NCI-H2107 (cell line): ENCODE data around the gene FBXO24.

Experiments
- DNase-seq: peaks from one replicate; lab custom pipeline; 2025; lab: John Stamatoyannopoulos, UW

Gene FBXO24

GRCh38 chr7:100591596-100591995 lies 5.5 kb downstream of the FBXO24 start:
- DNase-seq: no peak

DNA sequence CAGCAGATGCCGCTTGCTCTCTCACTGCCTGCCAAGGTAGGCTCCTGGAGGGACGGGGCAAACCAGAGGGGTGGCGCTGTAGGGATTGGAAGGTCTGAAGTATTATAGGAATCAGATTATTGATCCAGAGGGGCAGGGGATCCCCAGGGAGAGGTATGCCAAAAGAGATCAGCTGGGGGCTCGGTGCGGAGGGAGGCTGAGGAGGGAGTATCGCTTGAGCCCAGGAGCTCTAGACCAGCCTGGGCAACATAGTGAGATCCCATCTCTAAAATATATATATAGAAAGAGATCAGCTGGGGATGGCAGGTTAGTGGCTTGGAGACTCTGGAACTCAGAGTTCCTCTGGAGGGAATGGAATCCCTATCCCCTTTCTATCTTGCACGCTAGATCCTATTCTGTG lies 9.1 kb downstream of the FBXO24 start:
- DNase-seq: no peak

- no peak for DNase-seq
Measured at GRCh38 chr7:100598425-100598824, 12.3 kb downstream of the FBXO24 start.

- no peak for DNase-seq
Measured at GRCh38 chr7:100599911-100600729, 14.0 kb downstream of the FBXO24 start.

GRCh38 chr7:100600730-100601038 lies 14.6 kb downstream of the FBXO24 start:
- no peak for DNase-seq

DNA sequence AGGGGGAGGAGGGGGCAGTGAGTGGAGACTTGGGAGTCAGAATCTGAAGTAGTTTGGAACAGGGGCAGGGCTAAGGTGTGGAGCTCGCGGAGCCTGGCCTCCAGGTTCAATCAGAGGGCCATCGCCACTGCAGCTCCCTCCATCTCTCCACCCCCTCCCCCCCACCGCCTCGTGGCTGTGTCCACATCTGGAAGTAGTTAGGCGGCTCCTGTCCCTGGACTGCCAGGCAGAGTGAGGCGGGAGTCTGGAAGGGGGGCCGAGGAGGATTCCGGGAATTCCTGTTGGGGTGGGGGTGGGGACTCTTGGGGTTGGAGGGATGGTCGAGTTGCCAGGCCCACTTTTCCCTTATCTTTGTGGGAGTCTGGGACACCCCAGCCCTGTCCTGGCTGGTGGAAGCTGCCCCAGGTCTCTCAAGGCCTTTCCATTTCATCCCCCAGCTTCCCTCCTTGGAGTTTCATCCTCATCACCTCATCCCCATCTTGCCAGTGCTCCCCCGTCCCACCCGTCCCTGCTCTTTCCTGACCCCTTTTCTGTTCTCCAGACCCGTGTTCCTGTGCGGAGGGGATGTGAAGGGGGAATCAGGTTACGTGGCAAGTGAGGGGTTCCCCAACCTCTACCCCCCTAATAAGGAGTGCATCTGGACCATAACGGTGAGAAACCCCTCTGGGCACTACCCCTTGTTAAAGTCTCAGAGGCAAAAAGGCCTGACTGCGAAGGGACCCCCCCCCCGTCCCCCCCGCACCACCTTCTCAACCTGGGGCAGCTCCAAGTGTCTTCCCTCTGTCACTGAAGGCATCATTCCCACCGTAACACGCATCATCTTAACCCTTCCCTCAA lies 17.0 kb downstream of the FBXO24 start:
- DNase-seq: no peak

GRCh38 chr7:100603726-100604027 lies 17.5 kb downstream of the FBXO24 start:
- DNase-seq: no peak

DNA sequence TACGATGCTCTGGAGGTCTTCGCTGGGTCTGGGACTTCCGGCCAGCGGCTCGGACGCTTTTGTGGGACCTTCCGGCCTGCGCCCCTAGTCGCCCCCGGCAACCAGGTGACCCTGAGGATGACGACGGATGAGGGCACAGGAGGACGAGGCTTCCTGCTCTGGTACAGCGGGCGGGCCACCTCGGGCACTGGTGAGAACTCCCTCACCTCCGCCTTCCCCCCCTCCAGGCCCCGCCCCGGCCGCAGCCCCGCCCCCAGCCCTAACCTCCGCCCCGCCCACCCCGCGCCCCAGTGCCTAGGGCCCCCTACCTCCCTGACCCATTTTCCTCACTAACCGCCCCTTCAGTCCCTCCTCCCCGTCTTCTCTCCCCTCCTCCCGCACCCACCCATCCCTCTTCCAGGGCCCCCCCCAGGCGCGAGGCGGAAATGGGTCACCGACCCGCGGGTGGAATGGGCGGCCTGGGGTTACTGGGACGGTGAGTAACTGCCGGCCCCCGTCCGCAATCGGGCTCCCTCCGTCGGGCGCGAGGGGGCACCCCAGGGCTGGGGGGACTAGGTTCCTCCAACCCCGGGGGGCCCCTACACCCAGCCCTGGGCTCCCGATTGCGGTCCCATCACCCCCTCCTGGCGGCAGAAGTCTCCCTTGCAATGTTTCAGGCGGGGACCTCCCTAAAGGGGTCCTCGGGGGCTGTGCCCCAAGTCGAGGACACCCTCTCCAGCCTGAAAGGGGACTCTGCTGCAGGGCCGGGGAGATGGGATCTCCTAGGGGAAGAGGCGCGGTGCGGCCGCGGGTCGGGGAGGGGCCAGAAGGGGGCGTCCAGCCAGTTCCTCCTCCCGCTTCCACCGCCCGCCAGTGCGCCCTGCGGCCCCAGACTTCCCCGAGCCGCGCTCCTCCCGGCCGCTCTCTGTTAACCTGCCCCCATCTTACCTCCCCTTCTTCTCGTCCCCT lies 18.2 kb downstream of the FBXO24 start:
- DNase-seq: no peak

DNA sequence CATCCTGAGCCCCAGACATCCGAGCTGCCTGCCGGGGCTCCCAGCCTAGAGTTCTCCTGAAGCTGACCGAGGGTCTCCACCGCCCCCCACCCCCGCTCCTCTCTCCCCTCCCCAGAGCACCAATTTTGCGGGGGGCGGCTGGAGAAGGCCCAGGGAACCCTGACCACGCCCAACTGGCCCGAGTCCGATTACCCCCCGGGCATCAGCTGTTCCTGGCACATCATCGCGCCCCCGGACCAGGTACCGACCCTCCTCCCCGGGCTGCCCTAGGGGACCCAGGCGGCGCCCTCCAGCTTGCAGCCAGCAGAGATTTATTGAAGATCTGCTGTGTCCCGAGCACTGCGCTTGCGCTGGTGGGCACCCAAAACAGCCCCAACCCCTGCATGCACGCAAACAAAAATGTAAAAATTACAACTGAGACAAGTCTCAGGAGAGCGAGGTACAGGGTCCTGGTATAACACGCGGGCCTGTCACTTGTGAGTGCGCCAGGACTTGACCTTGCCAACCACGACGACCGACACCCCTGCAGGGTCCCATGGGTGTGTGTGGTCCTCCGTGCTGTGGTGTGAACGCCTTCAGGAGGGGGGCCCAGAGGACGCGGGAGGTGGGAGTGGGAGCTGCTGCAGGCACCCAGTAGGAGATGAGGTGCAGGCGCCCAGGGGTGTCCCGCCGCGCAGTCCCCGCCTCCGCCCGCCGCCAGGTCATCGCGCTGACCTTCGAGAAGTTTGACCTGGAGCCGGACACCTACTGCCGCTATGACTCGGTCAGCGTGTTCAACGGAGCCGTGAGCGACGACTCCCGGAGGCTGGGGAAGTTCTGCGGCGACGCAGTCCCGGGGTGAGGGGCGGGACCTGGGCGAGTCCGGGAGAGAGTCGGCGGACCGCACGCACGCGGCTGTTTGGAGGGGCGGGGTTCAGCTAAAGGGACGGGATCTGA lies 19.1 kb downstream of the FBXO24 start:
- no peak for DNase-seq

DNA sequence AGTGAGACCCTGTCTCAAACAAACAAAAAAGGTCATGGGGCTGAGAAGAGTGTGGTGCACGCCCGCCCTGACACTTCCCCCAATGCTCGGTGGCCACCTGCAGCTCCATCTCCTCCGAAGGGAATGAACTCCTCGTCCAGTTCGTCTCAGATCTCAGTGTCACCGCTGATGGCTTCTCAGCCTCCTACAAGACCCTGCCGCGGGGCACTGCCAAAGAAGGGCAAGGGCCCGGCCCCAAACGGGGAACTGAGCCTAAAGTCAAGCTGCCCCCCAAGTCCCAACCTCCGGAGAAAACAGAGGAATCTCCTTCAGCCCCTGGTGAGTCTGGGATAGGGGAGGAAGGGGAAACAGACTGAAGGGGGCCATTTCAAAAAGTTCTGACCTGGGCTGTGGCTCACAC lies 20.2 kb downstream of the FBXO24 start:
- no peak for DNase-seq

DNA sequence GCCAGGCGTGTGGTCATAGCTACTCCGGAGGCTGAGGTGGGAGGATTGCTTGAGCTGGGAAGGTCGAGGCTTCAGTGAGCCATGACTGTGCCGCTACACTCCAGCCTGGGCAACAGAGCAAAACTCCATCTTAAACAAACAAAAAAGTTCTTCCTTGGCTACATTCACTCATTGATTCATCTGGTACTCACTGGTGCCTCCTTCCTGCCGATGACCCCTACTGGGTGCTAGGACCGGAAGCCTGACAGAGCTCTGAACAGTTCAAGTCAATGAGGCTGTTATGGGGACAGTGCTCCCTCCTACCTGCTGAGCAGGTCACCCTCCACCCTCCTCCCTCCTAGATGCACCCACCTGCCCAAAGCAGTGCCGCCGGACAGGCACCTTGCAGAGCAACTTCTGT lies 21.0 kb downstream of the FBXO24 start:
- DNase-seq: no peak

GRCh38 chr7:100609958-100610357 lies 23.8 kb downstream of the FBXO24 start:
- no peak for DNase-seq

DNA sequence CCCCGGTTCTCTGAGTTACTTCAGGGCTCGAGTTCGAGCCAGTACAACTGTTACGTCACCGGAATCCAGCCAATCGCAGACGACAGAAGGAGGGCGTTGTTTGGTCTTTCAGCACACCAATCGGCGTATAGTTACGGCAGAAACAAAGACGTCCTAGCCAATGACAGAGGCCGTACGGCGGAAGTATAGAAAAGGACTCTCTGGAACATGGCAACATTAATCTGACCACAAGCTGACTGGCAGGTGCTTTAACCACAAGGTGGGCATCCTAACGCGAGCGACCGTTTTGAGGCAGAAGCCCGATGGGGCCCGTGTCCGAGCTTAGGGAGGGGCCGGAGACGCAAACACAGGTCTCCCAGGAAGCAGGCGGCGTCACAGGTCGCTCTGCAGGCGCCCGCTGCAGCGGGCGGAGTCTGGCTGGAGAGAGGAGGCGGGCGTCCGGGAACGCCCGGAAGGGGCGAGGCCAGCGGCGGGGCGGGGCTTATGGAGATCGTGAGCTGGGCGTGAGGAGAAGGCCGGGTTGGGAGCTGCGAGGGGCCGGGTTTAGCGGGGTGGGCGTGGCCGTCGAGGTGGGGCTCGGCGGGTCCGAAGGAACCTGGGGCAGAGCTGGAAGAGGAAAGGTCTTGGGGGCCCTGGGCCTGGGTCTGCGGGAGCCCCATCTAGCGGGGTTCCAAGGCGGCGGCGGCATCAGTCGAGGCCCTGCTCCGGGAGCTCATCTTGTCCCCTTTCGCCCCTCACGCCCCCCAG lies 26.0 kb downstream of the FBXO24 start, which contains the start of gene MOSPD3:
TSS of gene MOSPD3 (plus strand) at position 558 of the 747 bp plus-strand sequence. CDS start 252 bp downstream, outside the sequence.
- peak; percentile 98 for DNase-seq

DNA sequence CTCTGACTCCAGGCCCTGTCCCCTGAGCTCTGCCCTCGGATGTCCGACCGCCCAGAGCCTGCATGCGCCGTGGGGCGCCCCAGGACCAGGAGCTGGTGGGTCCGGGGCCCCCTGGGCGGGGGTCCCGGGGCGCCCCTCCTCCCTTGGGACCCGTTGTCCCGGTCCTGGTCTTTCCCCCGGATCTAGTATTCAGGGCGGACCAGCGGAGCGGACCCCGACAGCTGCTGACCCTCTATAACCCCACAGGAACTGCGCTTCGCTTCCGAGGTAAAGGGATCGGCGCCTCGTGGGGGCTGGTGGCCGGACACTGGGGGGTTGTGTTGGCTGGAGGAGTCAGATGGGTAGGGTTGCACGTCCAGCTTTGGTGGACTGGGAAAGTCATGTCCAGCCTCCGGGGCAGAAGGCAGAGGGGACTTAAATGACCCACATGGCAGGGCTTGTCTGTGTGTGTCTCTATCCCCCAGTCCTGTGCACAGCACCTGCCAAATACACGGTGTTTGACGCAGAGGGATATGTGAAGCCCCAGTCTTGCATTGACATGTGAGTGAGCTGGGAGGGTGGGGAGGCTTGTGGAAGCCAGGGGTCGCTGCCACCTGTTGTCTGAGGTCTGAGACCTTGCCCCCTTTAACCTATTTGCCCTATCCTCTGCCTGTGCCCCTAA lies 26.7 kb downstream of the FBXO24 start:
- no peak for DNase-seq

- no peak for DNase-seq
Measured at GRCh38 chr7:100613412-100614175, 27.5 kb downstream of the FBXO24 start.

DNA sequence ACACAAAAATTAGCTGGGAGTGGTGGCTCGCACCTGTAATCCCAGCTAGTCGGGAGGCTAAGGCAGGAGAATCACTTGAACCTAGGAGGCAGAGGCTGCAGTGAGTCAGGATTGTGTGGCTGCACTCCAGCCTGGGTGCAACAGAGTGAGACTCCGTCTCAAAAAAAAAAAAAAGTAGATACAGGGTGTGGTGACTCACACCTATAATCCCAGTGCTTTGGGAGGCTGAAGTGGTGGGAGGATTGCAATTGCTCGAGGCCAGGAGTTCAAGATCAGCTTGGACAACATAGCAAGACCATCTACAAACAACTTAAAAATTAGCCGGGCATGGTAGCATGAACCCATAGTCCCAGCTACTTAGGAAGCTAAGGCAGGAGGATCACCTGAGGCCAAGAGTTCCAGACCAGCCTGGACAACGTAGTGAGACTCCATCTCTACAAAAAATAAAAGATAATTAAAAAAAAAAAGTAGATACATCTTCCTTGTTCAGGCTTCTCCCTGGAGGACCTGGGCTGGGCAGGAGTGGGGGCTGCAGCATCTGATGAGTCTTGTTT lies 28.3 kb downstream of the FBXO24 start:
- DNase-seq: no peak

DNA sequence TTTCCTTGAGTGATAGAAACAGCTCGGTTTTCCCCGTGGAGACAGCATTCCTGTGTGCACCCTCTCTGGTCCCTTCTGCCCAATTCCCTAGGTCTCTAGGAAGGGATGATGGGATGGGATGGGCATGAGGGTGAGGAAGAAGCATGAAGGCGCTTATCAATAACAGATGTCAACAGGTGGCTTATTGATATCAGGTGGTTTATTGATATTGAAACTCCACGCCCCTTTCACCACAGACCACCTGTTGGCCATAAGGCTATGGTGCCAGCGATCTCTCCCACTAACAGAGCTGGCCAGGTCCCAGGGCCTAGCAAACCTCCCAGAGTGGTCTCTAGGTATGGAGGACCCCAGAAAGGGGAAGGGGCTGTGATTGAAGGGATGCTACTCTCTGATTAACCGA lies 34.1 kb downstream of the FBXO24 start:
- DNase-seq: no peak

DNA sequence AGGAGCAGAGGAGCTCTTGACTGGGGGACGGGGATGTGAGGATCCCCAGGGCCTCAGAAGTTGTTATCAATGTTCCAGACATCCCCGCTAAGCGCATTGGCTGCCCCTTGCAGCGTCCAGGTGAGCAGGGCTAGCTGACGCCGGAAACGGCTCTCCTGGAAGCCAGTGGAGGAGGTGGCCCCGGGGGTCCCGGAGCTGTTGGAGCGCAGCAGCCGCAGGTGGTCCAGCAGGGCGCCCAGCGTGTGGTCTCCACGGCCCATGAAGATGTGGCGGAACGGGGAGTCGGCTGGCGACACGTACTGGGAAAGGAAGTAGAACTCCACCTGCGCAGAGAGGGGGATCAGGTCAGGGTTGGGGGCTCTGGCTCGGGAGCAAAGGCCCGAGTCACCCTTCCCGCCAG lies 34.7 kb downstream of the FBXO24 start:
- no peak for DNase-seq

GRCh38 chr7:100621554-100621953 lies 35.4 kb downstream of the FBXO24 start:
- DNase-seq: no peak
